COLO829 (cell line): ENCODE measurements around the gene SH2B2.
A peak's percentile ranks its signal among the peaks of the same experiment; 100 is the strongest.

ENCODE experiments used
- DNase-seq: peaks from one replicate; pipeline ENCODE4 v3.0.0; 2012; ENCODE audit warnings: low spot score

Gene SH2B2

DNA sequence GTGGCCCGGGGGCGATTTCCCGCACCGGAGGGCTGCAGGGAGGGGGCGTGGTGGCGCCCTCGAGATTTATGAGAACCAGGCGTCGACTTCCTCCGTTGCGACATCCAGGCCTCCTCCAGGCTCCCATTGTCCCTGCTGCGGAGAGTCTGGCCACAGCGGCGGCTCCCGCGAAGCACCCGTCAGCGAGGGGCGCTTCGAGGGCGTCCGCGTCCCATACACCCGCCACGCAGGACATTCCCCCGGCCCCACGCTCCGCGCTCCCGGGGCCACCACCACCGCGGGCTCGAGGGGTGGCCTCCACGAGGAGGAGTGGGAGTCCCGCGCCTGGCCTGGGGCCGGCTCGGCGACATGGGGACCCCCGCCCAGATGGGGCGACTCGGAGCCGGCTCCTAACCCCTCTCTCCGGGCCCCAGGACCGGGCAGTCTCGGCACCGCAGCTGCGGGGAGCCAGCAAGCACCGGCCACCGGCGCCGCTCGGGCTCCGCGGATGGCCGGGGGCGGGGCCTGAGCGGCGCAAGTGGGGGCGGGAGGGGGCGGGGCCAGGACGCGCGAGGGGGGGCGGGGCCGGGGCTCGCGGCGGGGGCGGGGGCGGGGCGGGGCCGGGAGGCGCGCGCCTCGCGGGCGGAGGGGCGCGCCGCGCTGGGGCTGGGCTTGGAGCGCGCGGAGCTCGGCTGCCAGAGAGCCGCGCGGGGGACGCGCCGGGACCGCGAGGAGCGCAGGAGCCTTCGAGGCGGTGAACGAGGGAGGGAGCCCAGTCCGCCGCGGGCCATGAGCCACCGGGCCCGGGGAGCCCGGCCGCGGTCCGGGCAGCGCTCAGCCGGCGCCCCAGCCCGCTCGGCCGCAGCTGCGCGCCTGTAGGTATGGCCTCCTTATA is at the start of gene SH2B2:
Gene SH2B2 (plus strand): TSS at position 632 of the 874 bp plus-strand sequence. CDS start 13,683 bp downstream, outside the sequence.
- DNase-seq = no peak

DNA sequence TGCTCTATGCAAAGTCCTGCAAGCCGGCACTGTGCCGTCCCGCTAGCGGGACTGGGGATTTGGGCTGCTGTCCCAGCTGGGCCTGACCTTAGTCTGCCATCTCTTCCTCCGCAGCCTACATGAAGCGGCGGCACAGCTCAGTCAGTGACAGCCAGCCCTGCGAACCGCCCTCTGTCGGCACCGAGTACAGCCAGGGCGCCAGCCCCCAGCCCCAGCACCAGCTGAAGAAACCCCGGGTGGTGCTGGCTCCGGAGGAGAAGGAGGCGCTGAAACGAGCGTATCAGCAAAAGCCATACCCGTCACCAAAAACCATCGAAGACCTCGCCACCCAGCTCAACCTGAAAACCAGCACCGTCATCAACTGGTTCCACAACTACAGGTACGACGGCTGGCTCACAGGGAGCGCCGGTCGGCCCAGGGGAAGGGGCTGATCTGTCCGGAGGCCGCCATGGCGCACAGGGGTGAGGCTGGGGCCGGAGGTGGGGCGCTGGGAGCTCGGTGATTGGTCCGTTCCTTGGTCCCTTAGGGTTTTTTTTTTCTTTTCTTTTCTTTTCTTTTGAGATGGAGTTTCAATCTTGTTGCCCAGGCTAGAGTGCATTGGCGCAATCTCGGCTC is 47.4 kb upstream of the SH2B2 start:
- no peak for DNase-seq

DNA sequence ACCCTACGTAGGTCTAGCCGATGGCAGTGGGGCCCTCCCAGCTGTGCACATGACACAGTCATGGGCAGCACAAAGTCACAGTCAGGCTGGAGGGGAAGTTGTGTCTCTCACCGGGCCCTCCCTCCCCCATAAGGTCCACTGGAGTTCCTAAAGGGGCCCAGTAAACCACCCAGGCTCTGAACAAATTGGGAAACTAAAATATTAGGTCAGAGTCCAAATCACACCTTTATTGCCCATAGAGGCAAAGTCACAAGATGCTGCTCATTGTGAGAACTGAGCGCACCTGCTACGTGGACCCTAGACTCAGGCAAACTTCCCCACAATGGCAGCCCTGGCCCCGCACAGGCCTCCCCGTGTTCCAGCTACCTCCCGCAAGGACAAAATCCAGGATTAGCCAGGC is 45.2 kb upstream of the SH2B2 start:
- no peak for DNase-seq

DNA sequence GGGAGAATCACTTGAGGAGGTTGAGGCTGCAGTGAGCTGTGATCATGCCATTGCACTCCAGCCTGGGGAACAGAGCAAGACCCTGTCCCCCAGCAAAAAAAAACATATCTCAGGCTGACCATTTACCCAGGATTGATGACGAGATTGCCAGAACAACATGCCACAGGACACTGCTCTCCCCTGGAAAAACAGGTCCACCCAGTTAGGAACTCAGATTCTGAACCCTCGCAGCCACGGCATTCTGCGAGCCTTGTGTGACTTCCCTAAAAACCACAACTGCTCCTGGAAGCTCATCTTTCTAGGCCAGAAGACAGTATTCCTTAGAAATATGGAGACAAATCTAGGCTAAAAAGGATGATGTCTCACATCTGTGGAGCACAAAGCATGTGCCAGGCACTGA is 42.1 kb upstream of the SH2B2 start:
- DNase-seq = no peak

DNA sequence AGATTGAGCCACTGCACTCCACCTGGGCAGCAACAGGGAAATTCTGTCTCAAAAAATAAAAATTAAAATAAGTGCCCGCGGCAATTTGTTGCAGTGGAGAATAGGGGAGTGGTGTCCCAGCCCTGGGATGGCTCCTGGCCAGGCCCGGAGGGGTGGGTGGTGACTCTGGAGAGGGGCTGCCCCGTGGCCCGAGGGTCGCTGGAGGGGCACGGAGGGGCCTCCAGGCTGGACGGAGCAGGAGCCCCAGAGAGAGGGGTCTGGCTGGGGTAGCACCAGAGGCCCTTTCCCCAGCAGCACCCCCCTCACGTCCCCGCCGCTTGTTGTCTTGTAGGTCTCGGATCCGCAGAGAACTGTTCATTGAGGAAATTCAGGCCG is 38.6 kb upstream of the SH2B2 start:
- DNase-seq = no peak

DNA sequence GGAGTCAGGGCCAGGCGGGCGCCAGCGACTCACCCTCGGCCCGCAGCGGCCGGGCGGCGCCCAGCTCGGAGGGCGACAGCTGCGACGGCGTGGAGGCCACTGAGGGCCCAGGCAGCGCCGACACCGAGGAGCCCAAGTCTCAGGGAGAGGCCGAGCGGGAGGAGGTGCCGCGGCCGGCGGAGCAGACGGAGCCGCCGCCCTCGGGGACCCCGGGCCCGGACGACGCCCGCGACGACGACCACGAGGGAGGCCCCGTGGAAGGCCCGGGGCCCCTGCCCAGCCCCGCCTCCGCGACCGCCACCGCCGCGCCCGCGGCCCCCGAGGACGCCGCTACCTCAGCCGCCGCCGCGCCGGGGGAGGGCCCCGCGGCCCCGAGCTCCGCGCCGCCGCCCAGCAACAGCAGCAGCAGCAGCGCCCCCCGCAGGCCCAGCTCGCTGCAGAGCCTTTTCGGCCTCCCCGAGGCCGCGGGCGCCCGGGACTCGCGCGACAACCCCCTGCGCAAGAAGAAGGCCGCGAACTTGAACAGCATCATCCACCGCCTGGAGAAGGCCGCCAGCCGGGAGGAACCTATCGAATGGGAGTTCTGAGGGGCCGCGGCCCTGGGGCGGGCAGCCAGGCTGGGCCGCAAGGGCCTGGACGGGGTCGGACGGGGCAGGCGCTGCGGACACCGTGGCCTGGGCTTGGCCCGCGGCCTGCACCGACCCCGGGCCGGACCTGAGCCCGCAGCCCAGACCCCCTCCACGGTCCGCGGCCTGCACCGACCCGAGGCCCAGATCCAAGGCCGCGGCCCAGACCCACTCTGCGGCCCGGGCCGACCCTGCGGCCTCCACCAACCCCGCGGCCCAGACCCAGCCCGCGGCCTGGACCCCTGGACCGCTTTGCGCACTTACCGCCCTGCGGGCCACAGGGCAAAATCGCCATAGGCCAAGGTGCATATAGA is 37.9 kb upstream of the SH2B2 start:
- no peak for DNase-seq

DNA sequence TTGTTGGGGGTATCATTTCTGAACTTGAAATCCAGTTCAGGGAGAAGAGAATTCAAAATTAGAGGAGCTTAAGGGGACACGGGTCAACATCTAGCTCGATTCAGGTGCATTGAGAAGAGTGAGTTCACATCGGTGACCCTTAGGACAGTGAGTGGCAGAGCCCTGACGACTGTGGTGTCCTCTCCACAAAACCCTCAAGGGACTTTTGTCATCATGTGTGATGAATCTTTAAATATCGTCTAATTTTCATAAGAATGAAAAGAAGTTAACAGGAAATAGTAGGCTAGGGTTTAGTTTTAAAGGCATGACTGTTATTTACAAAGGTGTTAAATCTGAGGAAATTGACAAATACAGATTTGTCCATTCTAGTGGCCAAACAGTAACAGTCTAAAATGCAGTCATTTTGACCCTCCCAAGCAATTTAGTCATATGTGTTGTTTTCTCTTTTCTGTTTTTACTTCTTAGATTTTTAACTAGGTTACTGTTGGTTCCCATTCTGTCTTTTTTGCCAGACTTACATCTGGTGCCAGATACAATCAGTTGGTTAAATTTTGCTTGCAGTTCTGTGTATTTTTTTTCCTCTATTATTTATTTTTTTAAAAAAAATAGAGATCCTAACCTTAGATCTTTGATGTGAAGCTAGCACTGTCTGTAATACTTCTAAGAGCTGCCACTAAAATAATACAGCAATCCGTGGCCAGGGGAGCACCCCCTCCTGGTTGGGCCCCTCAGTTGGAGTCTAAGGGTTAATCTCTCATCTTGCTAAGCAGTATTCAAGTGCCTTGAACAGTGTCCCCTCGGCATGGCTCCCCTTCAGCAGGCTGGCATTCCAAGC is 34.9 kb upstream of the SH2B2 start:
- no peak for DNase-seq

DNA sequence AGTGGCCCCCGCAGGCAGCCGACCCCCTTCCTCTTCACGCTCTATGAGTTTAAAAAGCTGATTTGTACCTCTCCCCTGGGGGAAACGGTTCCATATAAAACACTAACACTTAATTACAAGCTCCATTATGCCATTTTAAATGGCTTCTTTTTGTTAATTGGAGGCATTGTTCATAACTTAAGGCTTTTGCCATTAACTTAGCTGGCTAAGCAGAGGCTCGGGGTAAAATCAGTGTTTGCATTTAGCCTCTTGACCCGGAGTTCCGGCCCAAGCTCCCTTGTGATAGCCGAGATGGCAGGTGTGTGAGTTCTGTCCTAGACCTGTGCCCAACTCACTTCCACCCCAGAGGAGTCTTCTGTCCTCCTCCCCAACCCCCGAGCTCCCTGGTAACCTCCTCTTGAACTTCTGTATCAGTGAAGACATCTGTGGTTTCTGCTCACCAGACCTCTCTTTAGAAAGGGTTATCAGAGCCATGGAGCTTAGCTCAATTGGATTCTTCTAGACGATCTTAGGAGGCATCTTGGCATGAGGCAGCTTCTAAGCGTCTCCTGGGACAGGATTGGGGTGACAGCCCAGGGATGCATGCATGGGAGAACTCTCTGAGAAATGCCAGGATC is 34.2 kb upstream of the SH2B2 start:
- no peak for DNase-seq

DNA sequence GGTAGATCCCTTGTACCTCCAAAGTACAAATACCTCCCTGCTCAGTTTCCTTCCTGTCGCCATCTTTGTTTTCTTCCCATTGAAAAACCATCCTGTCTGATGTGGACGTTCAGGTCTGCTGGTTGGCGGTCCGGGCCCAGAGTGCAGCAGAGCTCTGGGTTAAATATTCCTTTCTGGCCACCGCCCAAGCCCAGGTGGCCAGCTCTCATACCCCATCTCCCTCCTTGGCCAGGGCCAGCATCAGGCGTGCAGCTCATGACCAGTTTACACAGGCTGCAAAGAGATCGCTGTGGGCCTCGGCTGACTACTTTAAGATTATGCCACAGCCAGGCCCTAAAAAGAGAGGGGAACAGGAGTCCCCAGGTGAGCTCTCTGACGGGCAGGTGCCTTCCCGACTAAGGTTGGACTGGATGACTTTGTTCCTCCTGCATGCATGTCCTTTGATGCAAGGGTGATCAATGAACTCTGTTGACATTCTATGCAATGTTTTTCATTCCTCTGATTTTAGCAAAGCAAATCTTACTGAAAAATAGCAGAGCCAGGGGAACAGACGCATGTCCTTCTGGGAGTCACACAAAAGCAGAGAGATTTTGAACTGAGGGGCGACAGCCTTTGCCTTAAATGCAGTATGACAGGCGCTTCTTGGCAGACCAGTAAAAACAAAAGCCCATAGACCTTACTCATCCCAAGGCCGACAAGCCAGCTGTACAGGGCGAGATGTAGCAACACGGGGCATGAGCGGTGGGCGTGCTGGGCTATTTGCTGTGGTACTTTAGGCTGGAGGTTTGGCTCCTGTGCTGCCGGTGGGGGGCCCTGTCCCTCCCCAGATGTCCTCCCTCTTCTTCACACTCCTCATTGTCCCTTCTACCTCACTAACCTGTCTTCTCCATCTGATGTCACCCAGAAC is 33.3 kb upstream of the SH2B2 start:
- no peak for DNase-seq

DNA sequence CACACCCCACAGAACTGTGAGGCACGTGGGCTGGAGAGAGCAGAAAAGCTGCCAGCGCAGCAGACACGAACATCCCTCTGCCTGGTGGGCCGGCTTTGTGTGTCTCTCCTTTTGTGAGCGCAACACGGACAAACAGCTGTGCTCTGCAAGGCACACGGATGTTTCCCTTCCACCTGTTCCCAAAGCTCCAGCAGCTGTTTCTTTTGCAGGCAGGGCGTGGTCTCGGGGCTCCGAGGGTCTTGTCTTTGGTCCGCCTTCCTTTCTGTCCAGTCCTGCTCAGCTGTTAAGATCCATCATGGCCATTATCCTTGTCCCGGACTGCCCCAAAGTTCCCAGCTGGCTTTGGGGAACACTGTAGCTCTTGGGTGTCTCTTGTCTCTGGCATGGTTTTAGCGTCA is 32.7 kb upstream of the SH2B2 start:
- no peak for DNase-seq

DNA sequence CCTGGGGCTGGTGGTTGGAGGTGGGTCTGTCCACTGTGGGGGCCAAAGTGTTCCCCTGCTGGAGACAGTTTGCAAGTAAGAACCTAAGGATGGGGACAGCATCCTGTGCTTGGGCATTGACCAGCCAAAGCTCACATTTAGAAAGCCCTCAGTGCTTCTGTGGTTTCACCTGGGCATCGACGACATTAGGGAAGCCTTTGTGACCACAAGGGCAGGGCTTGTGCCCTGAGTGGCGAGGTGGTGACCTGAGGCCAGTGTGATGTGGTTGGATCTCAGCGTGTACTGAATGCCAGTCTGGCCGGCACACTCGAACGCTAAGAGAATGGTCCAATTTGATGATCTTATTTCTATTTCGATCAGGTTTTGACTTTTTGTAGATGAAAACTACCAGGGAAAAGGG is 32.1 kb upstream of the SH2B2 start:
- no peak for DNase-seq

DNA sequence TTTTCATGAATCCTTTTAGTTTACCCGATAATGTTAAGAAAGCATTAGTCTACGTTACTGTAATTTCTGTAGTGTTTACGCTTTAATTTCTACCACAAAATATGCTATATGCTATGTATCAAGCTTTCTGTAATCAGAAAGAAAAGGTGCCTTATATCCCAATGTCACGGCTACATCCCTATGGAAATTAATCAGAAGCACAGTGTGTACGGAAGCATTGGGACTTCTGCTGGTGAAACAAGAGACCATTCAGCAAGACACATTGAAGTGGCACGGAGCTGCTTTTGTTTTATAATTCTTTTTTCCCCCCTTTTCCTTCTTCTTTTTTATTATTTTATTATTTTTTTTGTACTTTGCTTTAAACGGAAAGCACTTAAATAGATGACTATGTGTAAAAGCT is 31.2 kb upstream of the SH2B2 start:
- DNase-seq = peak; percentile 85

DNA sequence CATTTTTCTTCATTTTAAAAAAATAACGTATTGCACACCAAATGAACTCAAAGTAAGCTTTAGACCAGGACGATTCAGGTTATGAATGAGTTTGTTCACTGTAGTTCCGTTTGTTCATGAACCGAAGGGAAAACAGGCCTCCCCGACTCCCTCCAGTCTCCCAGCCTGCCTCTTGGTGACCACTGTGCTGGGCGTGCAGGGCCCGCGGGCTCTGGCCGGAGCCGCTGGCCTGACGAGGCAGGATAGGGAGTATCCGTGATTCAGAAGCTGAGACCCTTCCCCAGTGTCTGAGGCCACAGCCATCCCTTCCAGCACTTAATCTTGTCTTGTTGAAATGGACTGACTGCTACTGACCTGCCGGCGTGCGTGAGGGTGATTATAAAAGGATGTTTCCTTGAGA is 30.8 kb upstream of the SH2B2 start:
- DNase-seq = no peak

DNA sequence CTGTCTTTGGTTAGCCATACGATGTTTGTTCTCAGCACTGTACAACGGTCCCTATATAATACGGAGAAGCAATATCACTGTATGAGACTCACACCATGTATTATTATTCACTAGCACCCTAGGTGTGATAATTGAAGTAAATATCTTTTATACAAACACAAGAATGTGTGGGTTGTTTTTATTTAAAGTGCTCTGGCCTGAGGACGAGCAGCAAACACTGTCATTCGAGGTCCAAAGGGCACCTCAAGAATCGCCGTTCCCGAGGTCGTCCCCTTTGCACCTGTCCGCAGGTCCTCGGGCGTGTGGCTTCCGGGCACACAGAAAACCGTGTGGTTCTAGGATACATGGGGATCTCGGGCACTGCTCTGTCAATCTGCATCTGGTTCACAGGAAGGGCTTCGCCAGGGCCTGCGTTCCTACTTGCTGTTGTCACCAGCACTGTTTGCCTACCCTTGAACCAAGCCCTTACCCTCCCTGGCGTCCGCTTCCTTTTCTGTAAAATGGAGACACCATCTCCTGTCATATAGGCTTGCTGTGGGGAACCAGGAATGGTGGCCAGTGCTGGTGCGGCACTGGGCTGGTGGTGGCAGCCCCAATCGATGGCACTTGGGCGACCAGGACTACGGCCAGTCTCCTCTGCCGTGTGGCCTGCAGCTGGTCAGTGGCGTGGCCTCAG is 28.5 kb upstream of the SH2B2 start:
- DNase-seq = no peak

DNA sequence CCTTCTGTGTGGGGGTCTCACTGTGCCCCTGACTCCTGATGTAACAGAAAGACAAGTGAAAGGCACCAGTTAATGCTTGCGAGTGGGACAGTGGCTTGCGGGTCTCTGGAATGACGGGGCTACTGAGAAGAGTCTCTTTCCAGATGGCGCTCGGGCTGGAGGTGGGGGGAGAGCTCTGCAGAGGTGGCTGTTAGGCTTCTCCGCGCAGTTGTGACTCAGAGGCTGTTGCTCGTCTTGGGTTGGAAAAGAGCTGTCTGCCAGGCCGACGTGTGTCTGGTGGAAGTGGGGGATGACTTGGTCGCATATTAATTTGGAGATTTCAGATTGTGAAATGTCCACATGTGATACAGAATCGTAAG is 27.9 kb upstream of the SH2B2 start:
- DNase-seq = no peak

DNA sequence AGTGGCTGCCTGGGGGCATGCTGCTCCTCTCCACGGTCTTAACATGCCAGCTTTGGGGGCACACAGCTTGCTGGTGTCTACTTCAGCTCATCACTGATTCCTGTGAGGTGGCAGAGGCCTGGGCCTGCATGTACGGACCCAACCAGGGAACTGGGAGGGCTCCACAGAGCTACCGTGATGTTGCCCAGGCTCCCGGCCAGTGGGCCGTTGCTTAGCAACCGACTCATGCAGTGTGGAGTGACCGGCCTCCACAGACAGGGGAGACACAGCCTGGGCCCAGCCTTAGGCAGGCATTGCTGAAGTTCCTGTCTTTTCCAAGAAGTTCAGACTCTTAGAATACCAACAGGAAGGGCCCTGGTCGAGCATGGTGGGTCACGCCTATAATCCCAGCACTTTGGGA is 25.8 kb upstream of the SH2B2 start:
- DNase-seq = no peak

DNA sequence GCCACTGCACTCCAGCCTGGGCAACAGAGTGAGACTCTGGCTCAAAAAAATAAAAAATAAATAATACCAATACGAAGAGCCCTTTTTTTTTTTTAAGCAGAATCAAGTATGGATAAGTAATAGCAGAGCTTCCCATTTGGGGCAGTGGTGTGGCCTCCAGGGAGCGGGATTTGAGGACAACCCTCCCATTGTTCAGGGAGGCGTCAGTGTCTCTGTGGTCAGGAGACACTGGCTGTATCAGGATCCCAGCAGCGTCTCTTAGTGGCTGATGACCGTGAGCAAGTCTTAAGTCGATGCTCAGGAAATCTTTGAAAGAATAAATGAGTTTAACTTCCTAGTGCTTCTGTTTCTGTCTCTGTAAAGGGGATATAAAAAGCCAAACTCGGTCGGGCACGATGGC is 25.2 kb upstream of the SH2B2 start:
- peak; percentile 66 for DNase-seq

DNA sequence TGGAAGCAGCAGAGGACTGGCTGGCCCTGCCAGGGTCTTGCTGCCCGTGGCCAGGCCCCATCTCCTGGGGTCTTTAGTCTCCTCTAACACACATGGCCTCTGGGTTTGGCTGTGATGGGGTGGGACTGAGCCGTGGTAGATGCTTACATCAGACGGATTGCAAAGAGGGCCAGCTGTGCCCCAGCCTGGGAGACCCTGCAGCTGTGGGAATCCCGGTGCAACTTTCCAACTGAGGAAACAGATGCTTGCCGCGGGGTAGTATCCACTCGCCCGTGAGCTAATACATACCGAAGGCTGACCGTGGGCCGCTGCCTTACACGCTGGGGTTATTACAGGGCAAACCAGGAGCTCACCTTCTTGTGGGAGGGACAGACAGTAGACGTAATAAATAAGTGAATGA is 24.1 kb upstream of the SH2B2 start:
- no peak for DNase-seq

DNA sequence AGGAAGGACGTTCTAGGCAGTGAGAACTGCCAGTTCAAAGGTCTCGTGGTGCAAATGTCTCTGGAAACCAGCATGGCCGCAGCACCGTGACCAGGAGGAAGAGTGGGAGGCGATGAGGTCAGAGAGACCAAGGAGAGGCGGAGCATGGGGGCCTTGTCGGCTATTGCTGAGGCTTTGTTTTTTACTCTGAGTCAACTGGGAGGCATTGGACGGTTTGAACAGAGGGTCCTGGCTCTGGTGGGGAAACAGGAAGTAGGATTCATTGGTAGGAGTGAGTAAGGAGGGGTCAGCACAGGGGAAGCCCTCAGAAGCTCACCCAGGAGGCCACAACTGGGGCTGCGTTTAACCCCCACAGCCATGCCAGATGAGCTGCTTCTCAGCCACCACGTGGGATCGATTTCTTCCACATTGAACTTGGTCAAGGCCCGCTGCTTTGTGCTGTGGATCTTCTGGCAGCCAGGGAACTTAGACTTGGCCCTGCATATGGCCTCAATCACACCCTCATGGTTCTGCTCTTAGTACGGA is 22.2 kb upstream of the SH2B2 start:
- DNase-seq = no peak

DNA sequence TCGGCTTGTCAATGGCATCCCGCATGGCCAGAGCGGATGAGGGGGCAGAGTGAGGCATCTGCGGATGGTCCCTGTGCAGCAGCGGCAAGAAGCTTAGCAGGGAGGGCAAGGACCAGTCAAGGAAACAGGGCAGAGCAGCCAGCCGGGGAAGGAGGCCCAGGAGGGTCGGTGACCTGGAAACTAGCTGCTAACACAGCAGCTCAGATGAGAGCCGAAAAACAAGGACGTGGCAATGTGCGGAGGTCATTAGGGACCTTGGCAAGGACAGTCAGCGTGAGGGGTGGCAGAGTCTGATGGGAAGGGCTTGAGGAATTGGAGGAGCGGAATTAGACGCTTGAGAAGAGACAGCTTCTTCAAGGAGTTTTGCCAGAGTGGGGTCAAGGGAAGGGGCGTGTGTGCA is 20.1 kb upstream of the SH2B2 start:
- no peak for DNase-seq
